Prostate gland (tissue), 2 donors: Measurements from ENCODE around the gene ANO2. TPM values are rescaled to one million over a fixed set of nuclear protein-coding genes. Genes with fewer than 3 reads are reported as not detected.

ENCODE experiments used
- DNase-seq: peaks from one replicate; pipeline ENCODE4 v3.0.0-alpha.2; 2019; ENCODE audit warnings: low spot score
- H3K27ac ChIP-seq, 2 donors: fragments of 200-600 bp; sonication (generic); 2 replicates each; pipeline ENCODE4 v1.5.1; 2017 to 2019
- H3K27me3 ChIP-seq: fragments of 200-600 bp; sonication (generic); replicated peaks from 2 replicates; pipeline ENCODE4 v1.5.1; 2019; ENCODE audit not compliant: insufficient read depth
- H3K36me3 ChIP-seq, 2 donors: fragments of 200-600 bp; sonication (generic); 1 replicate in 1 of 2; 2 replicates in 1 of 2; pipeline versions ENCODE4 v1.5.1 to v1.8.1; 2017 to 2019
- H3K4me1 ChIP-seq: fragments of 200-600 bp; sonication (generic); replicated peaks from 2 replicates; pipeline ENCODE4 v1.5.1; 2019
- H3K4me3 ChIP-seq, 2 donors: fragments of 200-600 bp; sonication (generic); 2 replicates each; pipeline ENCODE4 v1.5.1; 2017 to 2019
- H3K9me3 ChIP-seq: fragments of 200-600 bp; sonication (generic); 2 replicates; pipeline ENCODE4 v1.5.1; 2017
- CTCF ChIP-seq, 4 experiments: fragments of 200-600 bp in 2 of 4; fragments of 450-650 bp in 2 of 4; sonication (generic) in 2 of 4; IDR thresholded peaks; 1 replicate in 3 of 4; 2 replicates in 1 of 4; pipeline ENCODE4 v1.5.1; 2016 to 2019; ENCODE audit warnings: antibody characterized with exemption in 4 of 4, mild to moderate bottlenecking in 2 of 4, moderate library complexity in 2 of 4
- POLR2A ChIP-seq: fragments of 450-650 bp; IDR thresholded peaks from one replicate; pipeline ENCODE4 v1.6.1; 2016; ENCODE audit warnings: antibody characterized with exemption, mild to moderate bottlenecking
- POLR2AphosphoS5 ChIP-seq: sonication (generic); formaldehyde crosslinking; IDR thresholded peaks from one replicate; pipeline ENCODE4 v1.6.1; 2017; ENCODE audit warnings: antibody characterized with exemption
- WGBS: methylation state at CpG from one replicate; pipeline ENCODE4 v1.1.5; 2018; 5-methylcytosine and 5-hydroxymethylcytosine counted together
- intact Hi-C: fragments of 100-400 bp; cut with DNase I; formaldehyde crosslinking; loops from one replicate; pipeline ENCODE4 v1.14.2; 2022
- total RNA-seq, 2 donors: library from RNA; depleted of rRNA; stranded (reverse); fragments of >200 nt; gene quantifications; one replicate each; pipeline ENCODE4 v1.1.0, GENCODE V29; 2016

Gene ANO2
- total RNA-seq, 2 donors from 2014 or later, result 0.64 to 7.0 TPM

- Histone ChIP-seq H3K9me3 (no peaks in the 10 kb centered on the region), H3K27ac (no peak overlapping the region), H3K36me3 (no peaks in the 10 kb centered on the region), H3K27me3 (no peaks in the 10 kb centered on the region), H3K4me3 (no peak overlapping the region), H3K4me1 (no peaks in the 10 kb centered on the region)
- TF ChIP-seq POLR2A (no peak), CTCF (IDR thresholded peaks at IDR 0.05) (no peak), POLR2AphosphoS5 (no peak)
- intact Hi-C loops, result no loop called here
- DNase-seq, result no peak
- 95% methylated on average over 25 of the region's 25 CpGs for WGBS
Observed at GRCh38 chr12:5921027-5921909, 23.8 kb downstream of the ANO2 start.

GRCh38 chr12:5916785-5917290 is 28.2 kb downstream of the ANO2 start:
- DNase-seq, result no peak
- Histone ChIP-seq H3K36me3 (no peaks in the 10 kb centered on the region), H3K27me3 (no peaks in the 10 kb centered on the region), H3K4me3 (no peak overlapping the region), H3K4me1 (no peaks in the 10 kb centered on the region), H3K9me3 (no peaks in the 10 kb centered on the region), H3K27ac (no peak overlapping the region)
- WGBS, result 76% methylated on average over 9 of the region's 9 CpGs
- intact Hi-C loops, result no loop called here
- TF ChIP-seq POLR2AphosphoS5 (no peak), CTCF (IDR thresholded peaks at IDR 0.05) (no peak), POLR2A (no peak)

GRCh38 chr12:5915511-5915910 is 29.5 kb downstream of the ANO2 start:
- Histone ChIP-seq H3K4me1 (no peaks in the 10 kb centered on the region), H3K9me3 (no peaks in the 10 kb centered on the region), H3K4me3 (no peak overlapping the region), H3K36me3 (no peaks in the 10 kb centered on the region), H3K27me3 (no peaks in the 10 kb centered on the region), H3K27ac (no peak overlapping the region)
- WGBS, result 95% methylated on average over 4 of the region's 4 CpGs
- intact Hi-C loops, result no loop called here
- no peak for DNase-seq
- TF ChIP-seq POLR2A, result no peak
- no peak for TF ChIP-seq CTCF (IDR thresholded peaks at IDR 0.05)

- no peaks in the 10 kb centered on the region for H3K9me3 ChIP-seq
- no peaks in the 10 kb centered on the region for H3K27me3 ChIP-seq
- no peaks in the 10 kb centered on the region for H3K36me3 ChIP-seq
- intact Hi-C loops, result no loop called here
- H3K27ac ChIP-seq, result no peak overlapping the region
- WGBS, result 79% methylated on average over 11 of the region's 11 CpGs
- H3K4me3 ChIP-seq, result no peak overlapping the region
- TF ChIP-seq POLR2AphosphoS5 (no peak), CTCF (IDR thresholded peaks at IDR 0.05) (no peak), POLR2A (no peak)
- DNase-seq, result no peak
- H3K4me1 ChIP-seq, result no peaks in the 10 kb centered on the region
Observed at GRCh38 chr12:5914387-5915149, 30.5 kb downstream of the ANO2 start.
